Astrocyte (in vitro differentiated cells and primary cell): Measurements from ENCODE around the gene ATP6V1F. TPM values are rescaled to one million over a fixed set of nuclear protein-coding genes. Genes with fewer than 3 reads are reported as not detected.

Experiments
- DNase-seq: peaks from one replicate; pipeline ENCODE4 v3.0.0-alpha.2; 2010; ENCODE audit warnings: low read depth
- FAIRE-seq: peaks from 2 replicates; lab custom pipeline; 2011; peaks lifted over from hg19 to GRCh38; lab: Jason Lieb, UNC
- H2AFZ ChIP-seq: 2 replicates; pipeline ENCODE4 v1.6.0; 2012; ENCODE audit warnings: low read depth, low read length, inconsistent platforms
- H3K27ac ChIP-seq: 2 replicates; pipeline ENCODE4 v1.5.1; 2011; ENCODE audit warnings: low read depth, low read length, inconsistent platforms
- H3K27me3 ChIP-seq: 2 replicates; pipeline ENCODE4 v1.6.0; 2011; ENCODE audit warnings: low read length, inconsistent platforms; ENCODE audit not compliant: insufficient read depth
- H3K36me3 ChIP-seq: 2 replicates; pipeline ENCODE4 v1.5.1; 2011; ENCODE audit warnings: low read length, inconsistent platforms; ENCODE audit not compliant: insufficient read depth
- H3K4me1 ChIP-seq: 2 replicates; pipeline ENCODE4 v1.5.1; 2011; ENCODE audit warnings: low read length, inconsistent platforms; ENCODE audit not compliant: insufficient read depth
- H3K4me2 ChIP-seq: 2 replicates; pipeline ENCODE4 v1.6.0; 2012; ENCODE audit warnings: low read length, inconsistent platforms
- H3K4me3 ChIP-seq: 2 replicates; pipeline ENCODE4 v1.5.1; 2011; ENCODE audit warnings: low read depth, mild to moderate bottlenecking, low read length, inconsistent platforms; ENCODE audit not compliant: insufficient read depth
- H3K79me2 ChIP-seq: 2 replicates; pipeline ENCODE4 v1.6.0; 2012; ENCODE audit warnings: mild to moderate bottlenecking, low read length, inconsistent platforms; ENCODE audit not compliant: insufficient read depth
- H3K9ac ChIP-seq: 2 replicates; pipeline ENCODE4 v1.6.0; 2012; ENCODE audit warnings: mild to moderate bottlenecking, low read length, inconsistent platforms
- H3K9me3 ChIP-seq: 2 replicates; pipeline ENCODE4 v1.5.1; 2012; ENCODE audit warnings: low read depth, mild to moderate bottlenecking, low read length, inconsistent platforms; ENCODE audit not compliant: insufficient read depth
- H4K20me1 ChIP-seq: 2 replicates; pipeline ENCODE4 v1.6.0; 2012; ENCODE audit warnings: low read length, inconsistent platforms; ENCODE audit not compliant: insufficient read depth
- H3K27ac Mint-ChIP-seq: one replicate; pipeline ENCODE4 v1.8.0; 2021; ENCODE audit warnings: mild to moderate bottlenecking, mixed read lengths; ENCODE audit not compliant: unreplicated experiment
- H3K27me3 Mint-ChIP-seq: one replicate; pipeline ENCODE4 v1.8.0; 2021; ENCODE audit warnings: low read depth, mixed read lengths; ENCODE audit not compliant: unreplicated experiment
- H3K36me3 Mint-ChIP-seq: one replicate; pipeline ENCODE4 v1.8.0; 2021; ENCODE audit warnings: low read depth, mixed read lengths; ENCODE audit not compliant: unreplicated experiment
- H3K4me1 Mint-ChIP-seq: one replicate; pipeline ENCODE4 v1.8.0; 2021; ENCODE audit warnings: low read depth, mixed read lengths; ENCODE audit not compliant: unreplicated experiment
- H3K4me3 Mint-ChIP-seq: one replicate; pipeline ENCODE4 v1.8.0; 2021; ENCODE audit warnings: mild to moderate bottlenecking, moderate library complexity, mixed read lengths; ENCODE audit not compliant: unreplicated experiment
- H3K9me3 Mint-ChIP-seq: one replicate; pipeline ENCODE4 v1.8.0; 2021; ENCODE audit warnings: mild to moderate bottlenecking, mixed read lengths; ENCODE audit not compliant: unreplicated experiment
- CTCF ChIP-seq: IDR thresholded peaks from 2 replicates; pipeline ENCODE4 v1.5.1; 2011; ENCODE audit warnings: low read depth, mild to moderate bottlenecking, inconsistent platforms, low read length, moderate library complexity; ENCODE audit not compliant: insufficient read depth
- EZH2 ChIP-seq: IDR thresholded peaks from 2 replicates; pipeline ENCODE4 v1.6.1; 2012; ENCODE audit warnings: mild to moderate bottlenecking, low read length, inconsistent platforms; ENCODE audit not compliant: insufficient read depth
- total RNA-seq: library from RNA; stranded (reverse); gene quantifications from 2 replicates; pipeline ENCODE4 v1.2.1, GENCODE V29; 2021

Gene ATP6V1F
- total RNA-seq, 1 donor from 2014 or later, result 193 TPM

- peak; percentile 50 for DNase-seq
- H2AFZ ChIP-seq, result peak within 1 kb of the TSS; percentile 72
- H3K9ac ChIP-seq, result peak within 1 kb of the TSS; percentile 93
- H3K4me2 ChIP-seq, result peak within 1 kb of the TSS; percentile 99
- peaks cover 7% of the 10 kb centered on the region for H3K36me3 ChIP-seq
- peak within 1 kb of the TSS; percentile 90 for H3K27ac Mint-ChIP-seq
- peaks cover 40% of the 10 kb centered on the region for H3K4me1 Mint-ChIP-seq
- H3K79me2 ChIP-seq, result peaks cover 49% of the 10 kb centered on the region
- H3K9me3 Mint-ChIP-seq, result no peaks in the 10 kb centered on the region
- H3K27me3 ChIP-seq, result no peaks in the 10 kb centered on the region
- peak within 1 kb of the TSS; percentile 93 for H3K4me3 ChIP-seq
- H3K9me3 ChIP-seq, result no peaks in the 10 kb centered on the region
- peak within 1 kb of the TSS; percentile 91 for H3K27ac ChIP-seq
- no peak for FAIRE-seq
- H3K27me3 Mint-ChIP-seq, result no peaks in the 10 kb centered on the region
- H4K20me1 ChIP-seq, result peaks cover 43% of the 10 kb centered on the region
- H3K4me3 Mint-ChIP-seq, result peak within 1 kb of the TSS; percentile 95
- TF ChIP-seq EZH2 (no peak), CTCF (no peak)
- peaks cover 60% of the 10 kb centered on the region for H3K4me1 ChIP-seq
- H3K36me3 Mint-ChIP-seq, result peaks cover 6% of the 10 kb centered on the region
Measured at GRCh38 chr7:128830231-128831177, 32.2 kb upstream of the ATP6V1F start, which contains the start of gene FLNC. FLNC (plus strand) TSS chr7:128830406; CDS start chr7:128830638, 232 bp downstream.

- Histone ChIP-seq H2AFZ (peak overlapping the region; percentile 46), H3K4me1 (peaks cover 68% of the 10 kb centered on the region), H3K79me2 (peaks cover 58% of the 10 kb centered on the region), H3K4me2 (peak overlapping the region; percentile 99), H3K4me3 (peak overlapping the region; percentile 93), H3K9me3 (no peaks in the 10 kb centered on the region), H3K36me3 (peaks cover 9% of the 10 kb centered on the region), H3K27ac (peak overlapping the region; percentile 90), H3K27me3 (no peaks in the 10 kb centered on the region), H4K20me1 (peaks cover 51% of the 10 kb centered on the region), H3K9ac (peak overlapping the region; percentile 93)
- no peaks in the 10 kb centered on the region for H3K9me3 Mint-ChIP-seq
- peaks cover 9% of the 10 kb centered on the region for H3K36me3 Mint-ChIP-seq
- H3K27ac Mint-ChIP-seq, result peak overlapping the region; percentile 81
- H3K4me1 Mint-ChIP-seq, result peaks cover 40% of the 10 kb centered on the region
- no peaks in the 10 kb centered on the region for H3K27me3 Mint-ChIP-seq
- peak overlapping the region; percentile 95 for H3K4me3 Mint-ChIP-seq
- FAIRE-seq (no peak), DNase-seq (peak; percentile 74)
- no peak for TF ChIP-seq EZH2
- TF ChIP-seq CTCF, result no peak
Measured at GRCh38 chr7:128831178-128831993, 31.3 kb upstream of the ATP6V1F start.
